Measurements from ENCODE around the gene LGALS12.

The LGALS12 gene

DNA sequence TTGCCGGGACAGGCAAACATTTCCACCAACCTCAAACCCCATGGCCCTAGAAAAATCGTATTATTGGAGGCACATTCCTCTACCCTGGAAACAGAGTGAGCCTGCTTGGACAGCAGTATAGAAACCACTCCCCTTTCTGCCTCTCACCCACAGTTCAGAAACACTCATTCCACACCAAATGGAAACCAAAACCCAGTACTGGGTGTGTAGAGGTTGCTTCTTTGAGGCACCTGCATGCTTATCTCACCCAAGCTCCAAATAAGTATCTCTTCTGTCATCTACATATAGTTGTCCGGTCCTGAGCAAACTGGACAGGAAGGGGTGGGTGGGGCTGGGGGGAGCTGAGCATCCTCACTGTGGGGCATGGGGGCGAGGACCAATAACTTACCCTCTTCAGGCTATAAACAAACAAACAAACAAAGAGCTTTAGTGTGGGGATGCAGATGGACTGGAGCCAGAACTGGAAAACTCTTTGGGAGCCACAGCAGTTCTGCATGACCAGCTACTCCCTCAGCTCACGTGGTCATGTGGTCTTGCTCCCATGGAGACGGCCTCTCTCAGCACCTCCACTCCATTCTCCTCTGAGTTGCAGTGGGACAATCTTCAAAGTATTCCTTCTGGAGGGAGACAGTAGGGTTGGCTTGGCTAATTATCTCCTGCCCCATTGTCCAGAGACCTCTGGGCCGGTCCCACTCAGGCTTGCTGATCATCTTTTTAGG, 58.3 kb downstream of the LGALS12 start:
- no peak for DNase-seq

- DNase-seq = no peak
Observed at GRCh38 chr11:63564784-63565350, 59.0 kb downstream of the LGALS12 start.

Measured in GF-D8 (cell line).